Measurements from ENCODE around the gene TARBP1.
A peak's percentile ranks its signal among the peaks of the same experiment; 100 is the strongest.

The TARBP1 gene

GRCh38 chr1:234499119-234499942, 20.4 kb upstream of the TARBP1 start:
- peaks cover 38 to 67% of the 10 kb centered on the region in 2 donors for H3K4me1 Mint-ChIP-seq
- H3K4me3 Mint-ChIP-seq: peak overlapping the region; percentile 2 to 30

GRCh38 chr1:234498448-234499118, 19.6 kb upstream of the TARBP1 start:
- H3K9me3 Mint-ChIP-seq: peaks cover 0 to under 1% of the 10 kb centered on the region in 2 donors
- no peak overlapping the region for H3K4me3 Mint-ChIP-seq
- H3K27me3 Mint-ChIP-seq: no peaks in the 10 kb centered on the region
- DNase-seq (no peak), ATAC-seq (replicated peaks) (peak in 1 of 2 donors; percentile 3)
- peaks cover 40 to 67% of the 10 kb centered on the region in 2 donors for H3K4me1 Mint-ChIP-seq
- H3K36me3 Mint-ChIP-seq: no peaks in the 10 kb centered on the region
- H3K27ac Mint-ChIP-seq: peak overlapping the region; percentile 38

More at GRCh38 chr1:234499119-234499942, 20.4 kb upstream of the TARBP1 start:
- ATAC-seq (replicated peaks) (peak; percentile 58 to 76), DNase-seq (peak; percentile 72)
- Mint-ChIP-seq H3K9me3 (peaks cover 6% of the 10 kb centered on the region in 2 donors), H3K27ac (peak overlapping the region; percentile 83), H3K36me3 (peaks cover under 1 to 2% of the 10 kb centered on the region in 2 donors), H3K27me3 (no peaks in the 10 kb centered on the region)

- Mint-ChIP-seq H3K27ac (no peak overlapping the region), H3K27me3 (no peaks in the 10 kb centered on the region), H3K9me3 (peaks cover 0 to 1% of the 10 kb centered on the region in 2 donors), H3K4me3 (no peak overlapping the region), H3K4me1 (peaks cover 40 to 70% of the 10 kb centered on the region in 2 donors), H3K36me3 (no peaks in the 10 kb centered on the region)
- DNase-seq: no peak
- ATAC-seq (replicated peaks): no peak
Measured at GRCh38 chr1:234497589-234497988, 18.6 kb upstream of the TARBP1 start.

GRCh38 chr1:234495231-234495990, 16.4 kb upstream of the TARBP1 start:
- Mint-ChIP-seq H3K4me3 (peak overlapping the region; percentile 45 to 51), H3K4me1 (peaks cover 37 to 57% of the 10 kb centered on the region in 2 donors), H3K36me3 (no peaks in the 10 kb centered on the region), H3K27ac (peak overlapping the region; percentile 93), H3K27me3 (no peaks in the 10 kb centered on the region), H3K9me3 (peaks cover 0 to 1% of the 10 kb centered on the region in 2 donors)
- DNase-seq (no peak), ATAC-seq (replicated peaks) (peak; percentile 62 to 66)

- ATAC-seq (replicated peaks): peak; percentile 64 to 79
- Mint-ChIP-seq H3K36me3 (no peaks in the 10 kb centered on the region), H3K27me3 (no peaks in the 10 kb centered on the region), H3K4me3 (no peak overlapping the region), H3K9me3 (peaks cover 0 to 1% of the 10 kb centered on the region in 2 donors), H3K27ac (no peak overlapping the region), H3K4me1 (peaks cover 33 to 51% of the 10 kb centered on the region in 2 donors)
- DNase-seq: no peak
Measured at GRCh38 chr1:234494049-234494448, 15.1 kb upstream of the TARBP1 start.

- Mint-ChIP-seq H3K36me3 (no peaks in the 10 kb centered on the region), H3K27me3 (no peaks in the 10 kb centered on the region), H3K27ac (no peak overlapping the region), H3K4me1 (peaks cover 45 to 58% of the 10 kb centered on the region in 2 donors), H3K9me3 (peaks cover 0 to 1% of the 10 kb centered on the region in 2 donors), H3K4me3 (no peak overlapping the region)
- DNase-seq (no peak), ATAC-seq (replicated peaks) (no peak)
Measured at GRCh38 chr1:234490793-234491479, 12.0 kb upstream of the TARBP1 start.

- H3K27ac Mint-ChIP-seq: no peak overlapping the region
- ATAC-seq (replicated peaks): no peak
- H3K36me3 Mint-ChIP-seq: no peaks in the 10 kb centered on the region
- no peak overlapping the region for H3K4me3 Mint-ChIP-seq
- H3K9me3 Mint-ChIP-seq: peaks cover 0 to 1% of the 10 kb centered on the region in 2 donors
- peaks cover 35 to 47% of the 10 kb centered on the region in 2 donors for H3K4me1 Mint-ChIP-seq
- DNase-seq: no peak
- H3K27me3 Mint-ChIP-seq: no peaks in the 10 kb centered on the region
Measured at GRCh38 chr1:234489698-234490077, 10.7 kb upstream of the TARBP1 start.

GRCh38 chr1:234489007-234489697, 10.2 kb upstream of the TARBP1 start:
- H3K4me1 Mint-ChIP-seq: peaks cover 33 to 41% of the 10 kb centered on the region in 2 donors
- H3K9me3 Mint-ChIP-seq: peaks cover 0 to 1% of the 10 kb centered on the region in 2 donors
- peak; percentile 11 to 27 for ATAC-seq (replicated peaks)
- H3K27me3 Mint-ChIP-seq: no peaks in the 10 kb centered on the region
- no peaks in the 10 kb centered on the region for H3K36me3 Mint-ChIP-seq
- no peak overlapping the region for H3K27ac Mint-ChIP-seq
- DNase-seq: no peak
- peak overlapping the region in 1 of 2 donors; percentile 11 for H3K4me3 Mint-ChIP-seq

GRCh38 chr1:234488054-234489006, 9.4 kb upstream of the TARBP1 start:
- H3K9me3 Mint-ChIP-seq: no peaks in the 10 kb centered on the region
- peak overlapping the region; percentile 39 to 50 for H3K4me3 Mint-ChIP-seq
- DNase-seq (no peak), ATAC-seq (replicated peaks) (peak; percentile 87 to 92)
- H3K36me3 Mint-ChIP-seq: no peaks in the 10 kb centered on the region
- H3K4me1 Mint-ChIP-seq: peaks cover 29 to 35% of the 10 kb centered on the region in 2 donors
- H3K27ac Mint-ChIP-seq: peak overlapping the region; percentile 83
- H3K27me3 Mint-ChIP-seq: no peaks in the 10 kb centered on the region

- no peak for DNase-seq
- peaks cover 6 to 7% of the 10 kb centered on the region in 2 donors for H3K27me3 Mint-ChIP-seq
Measured at GRCh38 chr1:234486858-234487840, 8.2 kb upstream of the TARBP1 start.

GRCh38 chr1:234484991-234485739, 6.2 kb upstream of the TARBP1 start:
- DNase-seq (no peak), ATAC-seq (replicated peaks) (no peak)
- Mint-ChIP-seq H3K9me3 (no peaks in the 10 kb centered on the region), H3K27me3 (peaks cover 6 to 9% of the 10 kb centered on the region in 2 donors), H3K4me3 (no peak overlapping the region), H3K36me3 (no peaks in the 10 kb centered on the region), H3K27ac (no peak overlapping the region), H3K4me1 (peaks cover 24 to 34% of the 10 kb centered on the region in 2 donors)

More at GRCh38 chr1:234486858-234487840, 8.2 kb upstream of the TARBP1 start:
- Mint-ChIP-seq H3K27ac (no peak overlapping the region), H3K36me3 (no peaks in the 10 kb centered on the region), H3K4me1 (peaks cover 29 to 34% of the 10 kb centered on the region in 2 donors), H3K9me3 (no peaks in the 10 kb centered on the region), H3K4me3 (no peak overlapping the region)
- ATAC-seq (replicated peaks): peak; percentile 31 to 48

All from stimulated activated naive B cell treated with anti-CD40 and anti-IgM and Interleukin-4, amounts not matched to agents 10 μg/mL and 1 μg/mL and 100 μg/mL, for 72 hours (primary cell).